ENCODE measurements around the gene CACNA2D3. TPM values are rescaled to one million over a fixed set of nuclear protein-coding genes. Genes with fewer than 3 reads are reported as not detected.

CACNA2D3 gene
- polyA plus RNA-seq, 12 donors, result 1.3 to 4.9 (median 3.1) TPM; not detected in 2

DNA sequence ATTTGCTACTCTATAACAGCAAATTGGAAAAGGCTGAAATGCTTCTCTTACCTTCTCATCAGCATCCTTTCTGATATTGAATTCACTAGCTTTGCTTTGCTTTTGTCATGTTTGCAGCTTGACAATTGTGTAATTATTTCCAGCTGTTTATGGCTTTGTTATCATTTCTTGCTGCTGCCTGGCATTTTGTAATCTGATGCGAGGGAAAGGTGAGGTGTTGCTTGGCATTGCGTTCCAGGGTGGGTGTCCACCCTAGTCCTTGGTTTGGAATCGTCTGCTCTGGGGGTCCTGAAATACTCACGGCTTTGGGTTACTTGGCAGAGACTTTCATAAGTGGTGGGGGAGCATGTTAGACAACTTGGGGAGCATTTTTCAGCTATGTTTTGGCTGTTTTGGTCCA is 2.9 kb downstream of the CACNA2D3 start:
- no peak for DNase-seq

DNA sequence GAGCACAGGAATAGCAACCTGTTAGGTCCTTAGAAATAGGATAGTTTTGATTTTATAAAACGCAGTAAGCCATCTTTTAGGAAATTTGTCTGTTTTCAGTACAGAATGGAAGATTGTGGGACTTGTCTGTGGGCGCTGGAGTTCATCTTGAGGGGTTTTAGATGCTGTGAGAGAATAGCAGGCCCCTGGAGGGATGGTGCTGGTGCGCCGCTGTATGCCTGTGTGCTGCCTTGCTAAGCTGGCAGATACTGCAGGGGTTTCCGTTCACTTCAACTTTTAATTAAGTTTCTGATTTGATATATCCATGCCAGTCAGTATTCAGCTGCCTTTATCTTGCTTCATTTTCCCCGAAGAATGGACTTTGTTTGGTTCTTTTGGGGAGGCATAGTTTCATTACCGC is 4.2 kb downstream of the CACNA2D3 start:
- DNase-seq, result no peak

DNA sequence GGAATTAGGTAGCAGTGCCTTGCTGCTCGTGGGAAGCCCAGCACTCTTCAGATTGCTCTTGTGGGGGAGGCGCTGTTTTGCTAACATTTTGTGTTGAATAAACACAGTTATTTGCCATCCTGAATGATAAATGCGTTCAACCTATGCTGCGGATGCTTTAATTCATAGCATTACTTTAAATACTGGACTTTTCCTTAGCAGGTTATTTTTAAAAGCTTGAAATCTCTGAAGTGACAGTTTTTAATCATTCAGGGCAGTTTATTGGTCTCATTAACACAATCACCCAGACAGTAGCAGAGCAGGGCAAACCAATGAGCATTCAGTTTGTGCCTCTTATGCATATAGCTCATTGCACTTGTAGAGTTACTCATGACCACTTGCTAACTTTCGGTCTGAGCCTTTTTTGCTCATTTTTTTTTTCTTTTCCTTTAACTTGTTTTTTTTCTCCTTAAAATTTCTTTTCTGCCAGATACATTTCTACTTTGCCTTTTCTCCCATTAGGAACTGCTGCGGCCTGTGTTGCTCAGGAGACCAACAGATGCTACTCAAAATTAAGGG is 5.2 kb downstream of the CACNA2D3 start:
- no peak for DNase-seq

DNA sequence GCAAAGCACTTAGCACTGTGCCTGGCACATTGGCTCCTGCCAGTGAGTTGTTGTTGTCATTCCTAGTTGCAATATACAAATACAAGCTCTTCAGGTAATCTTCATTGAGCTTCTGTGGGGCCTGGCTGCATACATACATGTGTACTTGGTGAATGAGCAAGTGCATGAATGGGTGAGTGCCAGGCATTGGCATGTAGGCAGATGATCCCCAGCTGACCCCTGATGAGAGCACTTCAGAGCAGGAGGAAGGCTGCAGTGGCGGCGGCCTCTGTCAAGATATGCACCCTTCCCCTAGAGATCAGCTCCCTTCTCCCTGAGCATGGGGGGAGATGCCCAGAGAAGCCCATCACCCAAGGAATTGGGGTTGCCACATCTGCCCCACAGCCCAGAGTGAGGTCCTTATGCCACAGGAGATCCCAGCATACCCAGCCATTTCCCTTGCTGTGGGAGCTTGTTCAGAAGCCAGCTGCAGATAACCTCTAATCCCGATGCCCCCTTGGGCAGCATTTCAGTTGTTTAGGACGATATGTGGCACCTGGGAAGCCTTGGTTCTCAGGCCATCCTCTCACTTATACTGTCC is 8.8 kb downstream of the CACNA2D3 start:
- DNase-seq, result no peak

DNA sequence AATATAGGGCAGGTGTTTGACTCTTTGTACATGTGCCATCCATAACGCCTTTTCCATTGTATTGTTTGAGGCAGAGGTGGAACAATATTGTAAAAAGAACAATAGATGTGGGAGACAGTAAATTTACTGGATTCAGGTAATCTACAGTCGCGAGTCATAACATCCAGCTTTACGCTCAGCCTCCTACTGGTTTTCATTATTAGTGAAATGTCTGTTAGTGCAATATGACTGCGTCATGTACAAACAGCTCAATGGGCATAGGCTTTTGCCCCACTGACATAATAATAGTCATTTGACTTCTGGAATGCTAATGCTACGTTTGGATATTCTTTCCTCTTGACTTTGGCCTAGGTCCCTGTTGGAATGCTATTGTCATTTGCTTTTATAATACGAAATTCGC is 9.5 kb downstream of the CACNA2D3 start:
- no peak for DNase-seq

DNA sequence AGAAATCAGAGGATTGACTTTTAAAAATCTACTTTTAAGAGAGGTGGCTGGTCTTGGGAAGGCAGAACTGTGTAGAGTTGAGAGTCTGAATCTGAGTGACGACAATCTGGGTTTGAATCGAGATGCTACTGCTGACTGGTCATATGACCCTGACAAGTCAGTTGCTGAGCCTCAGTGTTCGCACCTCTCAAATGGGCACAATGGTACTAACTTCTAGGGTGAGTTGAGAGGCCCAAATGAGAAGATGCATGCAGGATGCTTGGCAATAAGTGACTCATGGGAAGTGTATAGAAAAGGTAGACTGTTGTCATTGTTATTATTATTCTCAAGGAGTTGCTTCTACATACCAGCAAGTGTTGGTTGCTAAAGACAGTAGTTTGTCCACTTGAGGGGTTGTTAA is 10.3 kb downstream of the CACNA2D3 start:
- DNase-seq, result no peak

DNA sequence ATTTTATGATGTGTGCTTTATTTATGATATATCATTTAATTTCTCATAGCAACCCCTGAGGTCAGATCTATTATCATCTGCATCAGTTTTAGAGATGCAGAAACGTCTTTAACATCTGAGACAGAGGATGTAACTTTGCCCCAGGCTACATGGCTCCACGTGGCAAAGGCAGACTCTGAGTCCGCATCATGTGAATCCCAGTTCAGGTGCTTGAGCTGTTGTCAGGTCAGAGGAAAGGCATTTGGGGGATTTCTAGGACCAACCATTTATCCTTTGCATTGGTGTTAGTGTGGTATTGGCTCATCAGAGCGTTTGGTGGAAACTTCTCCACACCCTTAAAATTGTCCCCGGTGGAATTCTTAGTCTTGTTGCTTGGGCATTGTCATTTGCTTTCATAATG is 10.8 kb downstream of the CACNA2D3 start:
- no peak for DNase-seq

DNA sequence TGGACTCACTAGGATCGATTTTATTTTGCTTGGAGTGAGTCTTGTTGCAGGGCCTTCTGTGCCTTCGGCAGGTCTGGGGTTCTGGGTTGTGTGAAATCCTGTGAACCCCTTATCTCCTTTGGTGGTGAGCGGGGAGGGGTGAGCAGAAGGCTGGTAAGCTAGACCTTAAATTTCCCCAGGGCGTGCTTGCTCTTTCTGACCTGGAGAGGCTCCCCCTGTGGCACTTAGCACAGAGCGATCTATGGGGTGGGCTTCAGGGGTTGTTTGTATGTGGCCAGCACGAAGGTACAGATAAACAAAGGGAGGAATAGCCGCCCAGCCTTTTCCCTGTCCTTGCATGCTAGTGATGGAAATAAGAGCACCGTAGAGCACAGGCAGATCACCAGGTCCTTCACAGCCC is 11.8 kb downstream of the CACNA2D3 start:
- no peak for DNase-seq

DNA sequence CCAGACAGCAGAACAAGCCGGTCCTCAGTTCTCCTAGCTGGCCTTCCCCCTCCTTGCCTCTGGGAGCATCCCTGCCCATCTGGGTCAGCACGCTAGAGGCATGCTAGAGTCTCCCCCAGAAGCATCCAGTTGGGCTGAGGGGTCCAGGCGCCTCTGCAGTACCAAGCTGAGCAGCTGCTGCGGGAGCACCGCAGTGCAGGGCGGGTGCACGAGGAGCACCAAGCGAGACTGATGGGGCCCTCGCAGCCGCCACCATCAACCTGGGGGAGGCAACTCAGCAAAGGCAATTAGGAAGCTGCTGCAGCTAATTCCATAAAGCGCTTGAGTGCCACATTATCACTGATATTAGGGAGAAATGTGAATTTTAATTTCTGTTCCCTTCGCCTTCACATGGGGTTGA is 12.4 kb downstream of the CACNA2D3 start:
- DNase-seq, result no peak

DNA sequence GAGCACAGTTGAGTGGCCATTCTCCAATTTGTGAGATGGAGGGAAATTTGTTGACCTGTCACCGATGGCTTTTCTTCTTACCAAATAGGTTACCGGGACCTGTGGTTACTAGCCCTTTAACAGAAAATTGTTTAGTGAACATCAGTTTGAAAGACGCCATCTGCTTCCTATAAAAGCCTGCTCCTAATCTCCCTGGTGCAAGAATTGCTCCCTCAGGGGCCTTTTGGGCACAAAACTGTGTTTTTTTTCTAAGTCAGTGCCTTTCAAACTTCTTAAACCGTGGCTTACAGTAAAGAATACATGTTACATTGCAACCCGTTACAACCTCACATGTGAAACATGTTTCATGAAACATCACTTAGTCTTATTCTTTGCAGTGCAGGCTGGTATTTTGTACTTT is 15.0 kb downstream of the CACNA2D3 start:
- DNase-seq, result no peak

DNA sequence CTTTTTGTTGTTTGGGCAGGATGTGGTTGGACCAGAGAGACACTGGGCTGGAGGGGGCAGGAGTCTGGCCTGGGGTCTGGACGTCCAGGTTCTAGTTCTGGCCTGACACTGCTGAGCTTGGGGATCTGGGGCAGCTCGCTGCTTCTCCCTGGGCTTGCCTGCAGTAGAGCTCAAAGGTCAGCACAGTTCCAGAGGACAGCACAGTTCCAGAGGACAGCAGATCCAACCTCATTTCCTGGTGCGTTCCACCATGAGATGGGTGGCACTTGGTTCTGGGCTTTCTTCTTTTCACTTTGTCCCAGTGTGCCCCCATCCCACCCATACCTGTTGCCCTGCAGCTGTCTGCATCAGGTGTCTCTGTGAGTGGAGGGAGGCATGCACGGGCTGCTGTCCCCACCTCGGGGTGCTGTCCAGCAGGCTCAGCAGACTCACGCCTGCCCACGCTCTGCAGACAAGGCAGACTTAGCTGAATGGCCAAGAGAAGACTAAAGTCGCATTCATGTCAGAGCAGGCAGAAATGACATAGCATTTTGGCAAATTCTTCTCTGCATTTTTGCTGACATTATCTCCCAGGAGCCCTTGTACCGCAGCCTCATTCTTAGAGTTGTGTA is 16.7 kb downstream of the CACNA2D3 start:
- no peak for DNase-seq

DNA sequence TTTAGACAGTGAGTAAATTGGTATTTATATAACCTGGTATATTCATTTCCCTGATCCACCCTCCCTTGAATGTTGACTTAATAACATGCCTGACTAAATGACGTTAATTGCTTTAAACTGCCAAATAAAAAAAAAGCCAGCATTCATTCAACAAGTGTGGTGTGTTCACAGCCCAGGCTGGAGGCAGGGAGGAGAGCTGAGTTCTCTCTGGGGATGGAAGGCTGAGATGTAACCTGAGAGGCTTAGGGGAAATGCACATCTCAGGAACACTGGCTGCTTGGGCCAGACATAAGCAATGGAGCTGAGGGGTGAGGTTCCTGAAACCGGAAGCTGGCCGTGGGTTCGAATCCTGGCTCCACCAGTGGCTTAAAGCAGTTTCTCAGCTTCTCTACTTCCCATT is 17.3 kb downstream of the CACNA2D3 start:
- no peak for DNase-seq

DNA sequence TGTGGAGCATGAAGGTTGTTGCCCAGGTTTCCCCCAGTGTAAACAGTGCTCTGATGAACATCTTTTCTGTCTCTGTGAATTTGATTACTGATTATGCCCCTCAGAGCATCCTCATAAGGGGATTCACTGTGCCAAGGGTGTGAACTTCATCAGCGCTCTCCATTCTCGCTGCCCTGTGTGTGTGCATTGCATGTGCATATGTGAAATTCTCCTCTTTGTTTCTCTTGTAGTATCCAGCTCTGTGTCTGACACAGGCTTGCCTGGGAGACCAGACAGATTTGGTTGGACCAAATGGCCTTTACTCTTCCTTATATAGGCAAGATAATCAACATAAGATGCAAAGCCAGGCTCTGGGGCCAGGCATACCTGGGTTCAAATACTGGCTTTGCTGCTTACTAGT is 21.9 kb downstream of the CACNA2D3 start:
- no peak for DNase-seq

DNA sequence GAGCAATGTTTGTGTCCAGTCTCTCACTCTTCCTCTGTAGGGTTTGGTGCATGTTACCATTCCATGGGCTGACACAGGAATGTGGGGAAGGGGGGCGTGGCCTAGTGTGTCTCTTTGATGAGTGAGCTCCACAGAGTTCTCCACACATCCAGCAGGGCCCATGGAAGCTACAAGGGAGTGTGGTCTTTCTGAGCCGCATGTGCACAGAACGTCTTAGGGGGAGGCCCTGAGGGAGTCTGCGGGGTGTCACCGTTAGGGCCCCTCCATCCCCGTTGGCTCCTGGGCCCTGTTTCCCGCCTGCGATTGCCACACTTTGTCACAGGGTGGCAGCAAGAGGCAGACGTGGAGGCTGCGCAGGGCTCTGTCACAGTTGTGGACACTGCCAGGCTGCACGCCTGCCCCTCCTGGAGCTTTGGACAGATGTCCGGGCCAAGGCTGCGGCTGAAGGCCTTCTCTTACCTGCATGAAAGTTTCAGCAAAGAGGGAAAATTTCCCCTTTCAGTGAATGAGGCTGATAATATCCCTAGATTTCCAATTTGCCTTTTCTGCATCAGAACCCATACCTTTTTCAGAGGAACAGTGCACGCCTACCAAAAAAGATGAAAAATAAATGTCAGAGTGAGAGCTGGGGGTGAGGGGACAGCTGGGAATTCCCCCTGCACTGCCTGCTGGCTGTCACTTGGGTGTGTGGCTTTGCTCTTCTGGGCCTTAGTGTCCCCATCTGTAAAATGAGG is 24.3 kb downstream of the CACNA2D3 start:
- no peak for DNase-seq

DNA sequence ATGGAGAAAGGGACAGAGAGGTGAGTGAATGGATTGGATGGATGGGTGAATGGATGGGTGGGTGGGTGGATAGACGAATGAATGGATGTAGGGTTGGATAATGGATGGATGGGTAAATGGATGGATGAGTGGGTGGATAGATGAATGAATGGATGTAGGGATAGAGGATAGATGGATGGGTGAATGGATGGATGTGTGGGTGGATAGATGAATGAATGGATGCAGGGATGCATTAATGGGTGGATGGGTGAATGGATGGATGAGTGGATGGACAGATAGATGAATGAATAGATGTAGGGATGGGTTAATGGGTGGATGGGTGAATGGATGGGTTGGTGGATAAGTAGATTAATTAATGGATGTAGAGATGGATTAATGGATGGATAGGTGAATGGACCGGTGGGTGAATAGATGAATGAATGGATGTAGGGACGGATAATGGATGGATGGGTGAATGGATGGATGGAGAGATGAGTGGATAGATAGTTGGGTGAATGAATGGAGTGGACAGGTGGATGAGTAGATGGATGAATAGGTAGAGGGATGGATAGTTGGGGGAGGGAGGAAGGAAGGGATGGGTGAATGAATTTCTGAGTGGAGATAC is 28.6 kb downstream of the CACNA2D3 start:
- DNase-seq, result no peak

DNA sequence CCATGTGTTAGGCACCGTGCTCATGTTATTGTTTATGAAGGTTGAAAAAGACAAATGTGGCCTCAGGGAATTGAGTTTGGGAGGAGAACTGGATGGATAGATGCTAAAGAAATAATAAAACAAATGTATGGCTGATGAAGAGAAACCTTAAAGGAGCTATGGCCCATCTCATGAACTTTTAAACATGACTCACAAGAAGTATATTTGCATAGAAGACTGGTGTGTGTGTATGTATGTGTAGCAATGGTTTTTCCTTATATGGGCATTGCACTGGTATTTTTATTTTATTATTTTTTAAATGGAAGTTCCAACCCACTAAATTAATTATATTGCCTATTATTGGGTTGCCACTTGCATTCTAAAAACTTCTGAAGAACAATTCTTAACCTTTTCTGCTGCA is 31.1 kb downstream of the CACNA2D3 start:
- DNase-seq, result no peak

DNA sequence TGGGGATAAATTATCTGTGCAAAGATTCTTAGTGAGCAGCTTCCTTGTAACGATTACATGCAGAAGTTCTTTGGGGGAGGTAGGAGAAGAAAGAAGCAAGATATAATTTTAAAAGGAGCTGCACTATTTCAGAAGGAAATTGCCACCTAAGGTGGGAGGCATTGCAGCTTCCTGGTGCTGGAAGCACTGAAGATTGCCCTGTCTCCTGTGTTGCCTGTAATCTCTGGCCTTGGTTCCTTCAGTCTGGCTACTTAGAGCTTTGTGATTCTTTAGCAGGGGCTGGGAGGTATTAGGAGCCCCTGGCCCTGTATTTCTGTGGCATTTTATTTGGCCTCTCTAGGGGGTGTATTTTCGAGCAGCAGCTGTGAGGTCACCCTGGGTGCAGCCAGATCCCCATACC is 35.5 kb downstream of the CACNA2D3 start:
- DNase-seq, result no peak

DNA sequence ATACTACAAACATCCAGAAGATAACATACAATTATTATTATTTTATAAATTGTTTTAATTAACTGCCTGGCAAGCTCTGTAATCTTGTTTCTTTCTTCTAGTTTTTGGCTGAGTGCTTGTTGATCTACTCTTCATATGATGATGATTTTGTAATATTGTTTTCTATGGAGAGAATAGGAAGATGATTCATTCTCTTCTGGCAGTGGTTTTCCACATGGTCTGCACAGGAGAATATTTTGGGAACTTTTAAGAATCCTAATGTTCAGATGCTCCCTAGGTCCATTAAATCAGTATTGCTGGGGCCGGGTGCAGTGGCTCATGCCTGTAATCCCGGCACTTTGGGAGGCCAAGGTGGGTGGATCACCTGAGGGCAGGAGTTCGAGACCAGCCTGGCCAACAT is 37.6 kb downstream of the CACNA2D3 start:
- DNase-seq, result no peak

DNA sequence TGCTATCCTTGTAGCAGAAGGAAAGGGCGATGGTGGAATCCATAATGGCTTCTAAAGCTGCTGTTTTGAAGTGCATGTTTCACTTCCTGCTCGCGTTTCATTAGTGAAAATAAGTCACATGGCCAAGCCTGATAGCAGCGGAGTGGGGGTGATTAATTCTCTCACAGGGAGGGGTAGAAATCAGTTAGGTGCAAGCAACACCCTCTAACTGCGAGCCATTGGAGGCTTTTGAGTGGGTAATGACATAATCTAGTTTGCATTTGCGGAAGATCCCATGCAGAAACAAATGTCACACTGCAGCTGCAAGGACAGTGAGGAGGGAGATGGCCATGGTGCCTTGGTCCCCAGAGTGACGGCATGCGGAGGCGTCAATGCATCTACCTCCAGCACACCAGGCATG is 41.1 kb downstream of the CACNA2D3 start:
- DNase-seq, result no peak

DNA sequence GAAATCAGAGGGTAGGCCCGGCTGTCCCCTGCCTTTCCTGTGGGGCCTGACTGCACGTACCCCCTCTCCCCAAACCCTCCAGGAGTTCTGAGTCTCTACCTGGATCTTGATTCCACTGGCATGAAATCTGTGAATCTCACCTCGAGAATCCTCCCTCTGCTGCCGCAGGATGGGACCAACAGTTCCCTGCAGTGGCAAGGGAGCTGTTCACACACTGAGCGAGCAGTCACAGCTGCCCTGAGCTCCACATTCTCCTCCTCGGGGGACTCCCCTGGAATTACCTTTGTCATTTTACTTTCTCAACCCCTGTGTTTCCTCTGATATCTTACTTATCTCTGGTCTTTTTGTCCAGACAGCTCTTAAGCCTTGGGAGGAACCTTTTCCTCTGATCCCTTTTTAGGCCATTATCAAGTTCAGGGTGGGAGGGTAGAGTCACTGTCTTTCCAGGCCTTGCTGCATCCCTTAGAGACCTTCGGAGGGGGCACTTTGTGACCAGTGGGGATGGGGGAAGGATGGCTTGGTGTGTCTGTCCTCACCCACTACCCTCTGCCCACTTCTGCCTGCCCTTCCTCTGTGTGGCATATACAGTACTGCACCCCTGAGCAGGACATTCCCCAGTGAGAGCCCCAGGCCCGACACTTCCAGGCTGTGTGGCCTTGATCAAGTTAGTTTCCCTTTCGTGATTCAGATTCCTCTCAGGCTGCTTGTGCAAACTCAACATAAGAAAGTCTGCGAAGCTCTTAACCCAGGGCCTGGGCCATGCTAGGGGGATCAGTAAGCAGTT is 42.0 kb downstream of the CACNA2D3 start:
- no peak for DNase-seq

DNA sequence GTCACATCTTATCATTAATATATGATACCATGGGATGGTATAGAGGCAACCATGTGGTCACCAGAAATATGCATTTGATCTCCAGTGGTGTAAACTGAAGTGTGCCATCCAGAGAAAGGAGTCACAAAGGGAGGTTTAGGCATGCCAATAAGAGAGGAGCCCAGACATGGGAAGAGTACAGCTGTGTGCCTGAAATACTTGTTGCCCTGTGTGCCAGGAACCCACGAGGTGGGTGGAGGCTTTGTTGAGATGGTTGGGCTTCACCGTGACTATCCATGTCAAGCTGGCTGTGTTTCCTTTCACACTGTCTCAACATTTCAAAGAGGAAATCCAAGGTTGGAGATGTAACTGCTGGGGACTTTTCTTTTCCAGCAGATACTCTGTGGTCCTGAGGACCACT is 43.5 kb downstream of the CACNA2D3 start:
- no peak for DNase-seq

DNA sequence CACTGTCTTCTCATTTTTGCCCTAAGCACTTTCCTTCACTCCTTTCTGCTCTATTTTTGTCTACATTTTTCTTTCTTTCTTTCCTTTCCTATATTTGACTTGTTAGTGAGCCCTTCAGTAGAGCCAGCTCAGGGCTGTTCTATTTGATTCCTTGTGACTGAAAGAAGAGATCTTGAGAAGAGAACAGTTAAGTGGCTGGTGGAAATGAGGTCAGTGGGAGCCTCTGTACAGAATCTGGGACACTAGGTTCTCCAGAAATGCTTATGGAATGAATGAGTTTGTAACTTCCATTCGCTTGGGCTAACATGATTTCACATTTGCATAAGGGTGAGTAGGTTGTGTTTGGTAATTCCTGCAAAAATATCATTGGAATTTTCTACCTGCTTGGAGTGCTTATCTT is 45.6 kb downstream of the CACNA2D3 start:
- DNase-seq, result no peak

Measured in muscle of arm (tissue), 12 donors.